Activated gamma-delta T cell treated with anti-CD3 and anti-CD28 coated beads, Interleukin-2, amount 50 U/mL, for 16 hours (primary cell): ENCODE results near the gene CDCA3.
A peak's percentile ranks its signal among the peaks of the same experiment; 100 is the strongest.

Experiments
- DNase-seq: peaks from one replicate; pipeline ENCODE4 v3.0.0-alpha.2; 2020; ENCODE audit warnings: low read depth

CDCA3 gene

GRCh38 chr12:6832125-6832524, 19.0 kb downstream of the CDCA3 start:
- DNase-seq, result no peak

GRCh38 chr12:6831450-6831995, 19.6 kb downstream of the CDCA3 start:
- no peak for DNase-seq

- DNase-seq, result no peak
Measured at GRCh38 chr12:6830999-6831398, 20.1 kb downstream of the CDCA3 start.

GRCh38 chr12:6830286-6830890, 20.7 kb downstream of the CDCA3 start:
- DNase-seq, result no peak

GRCh38 chr12:6829536-6830220, 21.4 kb downstream of the CDCA3 start:
- no peak for DNase-seq

- DNase-seq, result no peak
Measured at GRCh38 chr12:6828781-6829535, 22.1 kb downstream of the CDCA3 start.

GRCh38 chr12:6827982-6828780, 22.9 kb downstream of the CDCA3 start, which contains the start of gene P3H3:
P3H3 (plus strand) TSS chr12:6828407; CDS start chr12:6828441, 34 bp downstream.
- DNase-seq, result no peak

- DNase-seq, result no peak
Measured at GRCh38 chr12:6827437-6827911, 23.6 kb downstream of the CDCA3 start.

GRCh38 chr12:6826734-6827436, 24.2 kb downstream of the CDCA3 start:
- DNase-seq, result no peak

- no peak for DNase-seq
Measured at GRCh38 chr12:6826125-6826733, 24.9 kb downstream of the CDCA3 start.

- DNase-seq, result peak; percentile 62
Measured at GRCh38 chr12:6825398-6826124, 25.5 kb downstream of the CDCA3 start.

GRCh38 chr12:6824901-6825381, 26.1 kb downstream of the CDCA3 start:
- no peak for DNase-seq

GRCh38 chr12:6824085-6824775, 26.9 kb downstream of the CDCA3 start:
- DNase-seq, result no peak

GRCh38 chr12:6823182-6824084, 27.7 kb downstream of the CDCA3 start:
- no peak for DNase-seq

GRCh38 chr12:6822426-6823135, 28.5 kb downstream of the CDCA3 start:
- no peak for DNase-seq

- no peak for DNase-seq
Measured at GRCh38 chr12:6821591-6822425, 29.3 kb downstream of the CDCA3 start, which contains the start of gene GPR162. GPR162 (plus strand) TSS chr12:6821821; CDS start chr12:6823899, 2,078 bp downstream.
